CD14-positive monocyte (primary cell): Measurements from ENCODE around the gene BTBD9. TPM values are rescaled to one million over a fixed set of nuclear protein-coding genes. Genes with fewer than 3 reads are reported as not detected.
A peak's percentile ranks its signal among the peaks of the same experiment; 100 is the strongest.

Experiments
- DNase-seq, 3 donors: peaks; one replicate each; pipeline ENCODE4 v3.0.0-alpha.2; 2011 to 2022
- H2AFZ ChIP-seq: 2 replicates; pipeline ENCODE4 v1.6.0; 2012; ENCODE audit warnings: mild to moderate bottlenecking, low read depth, low read length, inconsistent platforms; ENCODE audit not compliant: insufficient read depth, poor library complexity, severe bottlenecking
- H3K27ac ChIP-seq, 2 donors: 1 replicate in 1 of 2; 2 replicates in 1 of 2; pipeline ENCODE4 v1.5.1; 2012 to 2013; ENCODE audit warnings: low read length in 2 of 2, control low read depth in 1 of 2, inconsistent platforms in 1 of 2, low read depth in 1 of 2, mild to moderate bottlenecking in 1 of 2
- H3K27me3 ChIP-seq, 2 donors: one replicate each; pipeline versions ENCODE4 v1.6.0 to v1.6.1; 2011 to 2013; ENCODE audit warnings: low read length in 2 of 2; ENCODE audit not compliant: control insufficient read depth in 2 of 2, insufficient read depth in 2 of 2
- H3K36me3 ChIP-seq, 2 donors: replicated peaks in 1 of 2; 1 replicate in 1 of 2; 2 replicates in 1 of 2; pipeline versions ENCODE4 v1.5.1 to v1.6.1; 2012 to 2013; ENCODE audit warnings: low read length in 2 of 2, control low read depth in 1 of 2, inconsistent platforms in 1 of 2, mild to moderate bottlenecking in 1 of 2; ENCODE audit not compliant: insufficient read depth in 2 of 2, control insufficient read depth in 1 of 2
- H3K4me1 ChIP-seq, 2 donors: 1 replicate in 1 of 2; 2 replicates in 1 of 2; pipeline versions ENCODE4 v1.5.1 to v1.6.1; 2012 to 2013; ENCODE audit warnings: low read length in 2 of 2, control low read depth in 1 of 2, inconsistent platforms in 1 of 2, mild to moderate bottlenecking in 1 of 2, moderate library complexity in 1 of 2; ENCODE audit not compliant: insufficient read depth in 2 of 2, control insufficient read depth in 1 of 2
- H3K4me2 ChIP-seq: replicated peaks from 2 replicates; pipeline ENCODE3; 2012; ENCODE audit warnings: low read length, moderate library complexity, mild to moderate bottlenecking; ENCODE audit not compliant: poor library complexity, severe bottlenecking; ENCODE audit errors: extremely low read depth
- H3K4me3 ChIP-seq, 3 experiments: fragments of 200-600 bp in 1 of 3; sonication (generic) in 1 of 3; replicated peaks in 1 of 3; 1 replicate in 2 of 3; 2 replicates in 1 of 3; pipeline ENCODE4 v1.5.1; 2011 to 2013; ENCODE audit warnings: low read length in 3 of 3, mild to moderate bottlenecking in 3 of 3, control low read depth in 2 of 3, low read depth in 2 of 3, inconsistent platforms in 1 of 3, moderate library complexity in 1 of 3
- H3K79me2 ChIP-seq: 2 replicates; pipeline ENCODE4 v1.6.0; 2012; ENCODE audit warnings: mild to moderate bottlenecking, control low read depth, inconsistent platforms, low read length, moderate library complexity; ENCODE audit not compliant: insufficient read depth
- H3K9ac ChIP-seq: 2 replicates; pipeline ENCODE4 v1.6.0; 2017; ENCODE audit warnings: low read length, mild to moderate bottlenecking; ENCODE audit not compliant: insufficient read depth, poor library complexity, severe bottlenecking
- H3K9me3 ChIP-seq, 2 donors: replicated peaks in 1 of 2; 1 replicate in 1 of 2; 2 replicates in 1 of 2; pipeline versions ENCODE4 v1.5.1 to v1.6.1; 2012 to 2013; ENCODE audit warnings: low read length in 2 of 2, control low read depth in 1 of 2; ENCODE audit not compliant: control insufficient read depth in 1 of 2, insufficient read depth in 1 of 2
- H4K20me1 ChIP-seq: 2 replicates; pipeline ENCODE4 v1.6.0; 2012; ENCODE audit warnings: mild to moderate bottlenecking, low read length, control low read depth, moderate library complexity; ENCODE audit not compliant: insufficient read depth
- H3K27ac Mint-ChIP-seq, 7 donors: one replicate each; pipeline ENCODE4 v1.8.0; 2020; ENCODE audit warnings: mild to moderate bottlenecking in 7 of 7, mixed read lengths in 7 of 7, moderate library complexity in 6 of 7, inconsistent platforms in 2 of 7
- H3K27me3 Mint-ChIP-seq, 3 donors: one replicate each; pipeline ENCODE4 v1.8.0; 2021 to 2022; ENCODE audit warnings: low read depth in 3 of 3, mild to moderate bottlenecking in 3 of 3, mixed read lengths in 3 of 3, moderate library complexity in 3 of 3, inconsistent platforms in 1 of 3
- H3K36me3 Mint-ChIP-seq, 2 donors: one replicate each; pipeline ENCODE4 v1.8.0; 2020; ENCODE audit warnings: mixed read lengths in 2 of 2, inconsistent platforms in 1 of 2, mild to moderate bottlenecking in 1 of 2
- H3K4me1 Mint-ChIP-seq: one replicate; pipeline ENCODE4 v1.8.0; 2020; ENCODE audit warnings: mild to moderate bottlenecking, mixed read lengths
- H3K4me3 Mint-ChIP-seq, 2 donors: one replicate each; pipeline ENCODE4 v1.8.0; 2020; ENCODE audit warnings: mild to moderate bottlenecking in 2 of 2, mixed read lengths in 2 of 2, moderate library complexity in 1 of 2
- H3K9me3 Mint-ChIP-seq, 7 donors: one replicate each; pipeline ENCODE4 v1.8.0; 2020 to 2022; ENCODE audit warnings: mixed read lengths in 7 of 7, mild to moderate bottlenecking in 6 of 7, moderate library complexity in 6 of 7, inconsistent platforms in 2 of 7
- CTCF ChIP-seq: fragments of 200-600 bp; IDR thresholded peaks from one replicate; pipeline ENCODE4 v1.8.0; 2022; ENCODE audit warnings: antibody characterized with exemption, mild to moderate bottlenecking
- WGBS: methylation state at CpG from one replicate; pipeline ENCODE4 v1.1.5; 2013; ENCODE audit warnings: missing lambda C conversion rate; ENCODE audit not compliant: insufficient coverage; 5-methylcytosine and 5-hydroxymethylcytosine counted together
- intact Hi-C, 2 donors: fragments of 100-400 bp; cut with micrococcal nuclease; formaldehyde crosslinking; loops; one replicate each; pipeline versions ENCODE4 v1.15.0 to v1.15.1; 2023
- polyA plus RNA-seq, 3 donors: library from polyadenylated mRNA; depleted of rRNA in 1 of 3; unstranded in 2 of 3; stranded (reverse) in 1 of 3; fragments of 300-500 nt in 2 of 3; fragments of >200 nt in 1 of 3; fragmentation: Illumina TruSeq in 2 of 3; gene quantifications; 1 replicate in 2 of 3; 2 replicates in 1 of 3; pipeline ENCODE4 v1.2.3, GENCODE V29; 2012 to 2021

Gene BTBD9
- polyA plus RNA-seq, 3 donors, result 5.2 to 7.5 (median 6.2) TPM

- intact Hi-C loops, result no loop called here
- no peak for DNase-seq
- H3K9me3 Mint-ChIP-seq, result peaks cover 0 to 7% (median 0%) of the 10 kb centered on the region in 7 donors
- Histone ChIP-seq H3K9me3 (no peaks in the 10 kb centered on the region), H4K20me1 (peaks cover 41% of the 10 kb centered on the region), H3K9ac (no peak overlapping the region), H3K27me3 (no peaks in the 10 kb centered on the region), H3K4me3 (no peak overlapping the region), H3K36me3 (peaks cover 0 to 2% of the 10 kb centered on the region in 2 donors), H3K79me2 (no peaks in the 10 kb centered on the region), H3K4me1 (peaks cover 13 to 16% of the 10 kb centered on the region in 2 donors), H3K4me2 (no peak overlapping the region), H2AFZ (no peak overlapping the region), H3K27ac (no peak overlapping the region)
- peaks cover 22 to 41% of the 10 kb centered on the region in 2 donors for H3K36me3 Mint-ChIP-seq
- WGBS, result 94% methylated on average over 13 of the region's 14 CpGs
- TF ChIP-seq CTCF, result no peak
- H3K27me3 Mint-ChIP-seq, result peaks cover under 1 to 6% (median 5%) of the 10 kb centered on the region in 3 donors
- peak overlapping the region; percentile 1 to 89 (median 44) for H3K27ac Mint-ChIP-seq
- H3K4me1 Mint-ChIP-seq, result peaks cover 26% of the 10 kb centered on the region
- no peak overlapping the region for H3K4me3 Mint-ChIP-seq
Measured at GRCh38 chr6:38158762-38159350, 480.9 kb downstream of the BTBD9 start.

- peaks cover 0 to 7% (median 0%) of the 10 kb centered on the region in 7 donors for H3K9me3 Mint-ChIP-seq
- TF ChIP-seq CTCF, result no peak
- Histone ChIP-seq H3K9ac (no peak overlapping the region), H3K4me1 (peaks cover 13 to 16% of the 10 kb centered on the region in 2 donors), H3K4me3 (no peak overlapping the region), H3K4me2 (no peak overlapping the region), H3K36me3 (peaks cover 0 to 12% of the 10 kb centered on the region in 2 donors), H3K79me2 (no peaks in the 10 kb centered on the region), H4K20me1 (peaks cover 50% of the 10 kb centered on the region), H3K9me3 (no peaks in the 10 kb centered on the region), H3K27me3 (no peaks in the 10 kb centered on the region), H3K27ac (no peak overlapping the region), H2AFZ (no peak overlapping the region)
- WGBS, result 100% methylated on average over 10 of the region's 11 CpGs
- DNase-seq, result no peak
- H3K4me1 Mint-ChIP-seq, result peaks cover 31% of the 10 kb centered on the region
- no peak overlapping the region for H3K4me3 Mint-ChIP-seq
- intact Hi-C loops, result no loop called here
- peaks cover 25 to 51% of the 10 kb centered on the region in 2 donors for H3K36me3 Mint-ChIP-seq
- peak overlapping the region in 6 of 7 donors; percentile 14 to 81 (median 48) for H3K27ac Mint-ChIP-seq
- peaks cover 0 to 6% (median 5%) of the 10 kb centered on the region in 3 donors for H3K27me3 Mint-ChIP-seq
Measured at GRCh38 chr6:38157905-38158304, 481.8 kb downstream of the BTBD9 start.
